GM10847 (cell line): ENCODE measurements around the gene MCOLN2.

Experiments
- POLR2A ChIP-seq: IDR thresholded peaks from 2 replicates; pipeline ENCODE4 v1.6.1; 2011; ENCODE audit not compliant: insufficient read length; ENCODE audit errors: extremely low read depth

The MCOLN2 gene

GRCh38 chr1:84888753-84889152 lies 108.2 kb downstream of the MCOLN2 start:
- no peak for TF ChIP-seq POLR2A

GRCh38 chr1:84887261-84887934 lies 109.5 kb downstream of the MCOLN2 start:
- TF ChIP-seq POLR2A = no peak

DNA sequence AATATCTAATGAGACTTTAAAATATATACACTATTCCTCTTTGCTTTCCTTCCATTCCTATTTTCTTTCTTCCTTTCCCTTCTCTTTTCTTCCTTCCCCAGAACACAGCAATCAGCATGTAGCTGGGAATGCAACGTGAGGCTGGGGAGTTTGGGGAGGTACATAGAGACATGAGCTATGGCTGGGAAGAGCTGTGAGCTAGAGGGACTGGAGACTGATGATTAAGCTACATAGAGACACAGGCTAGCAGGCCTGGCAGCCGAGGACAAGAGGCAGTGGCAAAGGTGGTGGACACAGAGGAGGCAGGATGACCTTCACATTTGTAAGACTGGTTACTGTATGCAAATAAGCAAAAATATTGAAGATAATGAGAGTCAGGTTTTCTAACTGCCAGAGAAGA lies 111.4 kb downstream of the MCOLN2 start:
- TF ChIP-seq POLR2A = no peak

- TF ChIP-seq POLR2A = no peak
Measured at GRCh38 chr1:84884671-84885389, 112.1 kb downstream of the MCOLN2 start.

GRCh38 chr1:84883286-84883685 lies 113.6 kb downstream of the MCOLN2 start:
- TF ChIP-seq POLR2A = no peak

DNA sequence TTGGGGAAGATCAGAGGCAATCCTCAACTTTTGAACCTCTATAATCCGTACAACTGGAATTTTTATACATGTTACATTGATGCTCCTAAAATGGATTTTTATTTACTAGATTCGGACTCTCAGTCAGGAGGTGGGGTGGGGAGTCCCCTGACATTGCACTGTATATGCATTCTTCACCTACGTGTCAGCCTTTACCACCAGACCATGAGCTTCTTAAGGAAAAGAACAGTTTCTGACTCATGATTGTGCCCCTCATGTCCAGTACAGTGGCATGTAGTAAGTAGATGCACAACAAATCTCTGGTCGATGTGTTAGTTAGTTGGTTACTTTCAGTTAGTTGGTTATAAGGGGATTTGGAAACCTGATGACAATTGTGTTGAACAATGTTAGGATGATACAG lies 119.3 kb downstream of the MCOLN2 start:
- no peak for TF ChIP-seq POLR2A

GRCh38 chr1:84876353-84876752 lies 120.6 kb downstream of the MCOLN2 start:
- TF ChIP-seq POLR2A = no peak
